Brain pericyte (primary cell): Measurements from ENCODE around the gene ZNF607.
"Not testable (repeated sequence)": the region's sequence is repeated elsewhere in the genome, so short reads cannot be mapped to it uniquely, and the experiment has no call there.

Experiments used
- DNase-seq: peaks from one replicate; pipeline ENCODE4 v3.0.0-alpha.2; 2012; ENCODE audit warnings: low read depth, low spot score

The ZNF607 gene

DNA sequence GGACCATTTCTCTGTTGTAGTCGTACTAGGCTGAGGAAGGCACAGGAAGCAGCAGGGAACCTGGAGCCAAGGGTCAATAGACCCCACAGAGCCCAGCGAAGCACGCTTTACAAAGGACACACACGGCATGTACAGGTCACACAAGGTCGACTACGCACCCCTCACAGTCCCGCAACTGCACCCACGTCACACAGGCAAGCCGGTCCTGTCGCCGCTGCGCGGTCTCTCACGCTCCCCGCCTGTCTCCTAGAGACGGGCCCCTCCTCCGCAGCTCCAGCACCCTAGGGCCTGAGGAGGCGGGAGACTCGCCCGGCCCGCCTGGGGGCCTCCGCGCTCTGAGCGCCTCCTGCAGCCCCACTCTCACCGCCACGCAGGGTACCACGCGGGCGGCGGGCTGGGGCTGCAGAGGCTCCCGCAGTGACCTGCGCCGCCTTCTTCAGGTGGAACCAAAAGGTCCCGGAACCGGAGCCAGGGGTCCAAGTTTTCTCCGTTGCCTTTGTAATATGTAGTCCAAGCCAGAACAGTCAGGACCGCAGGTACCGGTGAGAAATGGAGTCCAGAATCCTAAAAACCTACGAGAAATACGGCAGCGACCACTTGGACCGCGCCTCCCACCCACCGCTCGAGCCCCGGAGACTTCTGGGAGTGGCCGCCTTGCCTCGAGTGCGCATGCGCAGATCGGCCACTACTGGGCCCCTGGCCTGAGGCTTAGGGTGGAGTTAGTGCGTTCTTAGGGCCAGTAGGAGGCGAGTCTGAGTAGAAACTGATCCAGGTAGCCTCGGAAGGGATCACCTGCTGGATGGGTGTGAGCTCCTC lies at the start of gene ZNF607:
TSS of gene ZNF607 (minus strand) at position 651 of the 816 bp plus-strand sequence. CDS start 8,143 bp downstream, outside the sequence.
- DNase-seq, result peak; percentile 65

DNA sequence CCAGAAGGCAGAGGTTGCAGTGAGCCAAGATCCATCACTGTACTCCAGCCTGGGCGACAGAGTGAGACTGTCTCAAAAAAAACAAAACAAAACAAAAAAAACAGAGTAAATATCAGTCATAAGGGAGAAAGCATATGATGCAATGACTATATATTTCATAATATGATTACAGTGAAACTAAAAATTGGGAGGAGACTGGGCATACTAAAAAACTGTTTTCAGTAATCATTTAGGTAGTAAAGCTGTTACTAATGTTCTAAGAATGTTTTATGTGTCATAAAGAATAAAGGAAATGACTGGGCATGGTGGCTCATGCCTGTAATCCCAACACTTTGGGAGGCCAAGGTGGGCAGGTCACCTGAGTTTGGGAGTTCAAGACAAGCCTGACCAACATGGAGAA lies 43.9 kb upstream of the ZNF607 start:
- no peak for DNase-seq

DNA sequence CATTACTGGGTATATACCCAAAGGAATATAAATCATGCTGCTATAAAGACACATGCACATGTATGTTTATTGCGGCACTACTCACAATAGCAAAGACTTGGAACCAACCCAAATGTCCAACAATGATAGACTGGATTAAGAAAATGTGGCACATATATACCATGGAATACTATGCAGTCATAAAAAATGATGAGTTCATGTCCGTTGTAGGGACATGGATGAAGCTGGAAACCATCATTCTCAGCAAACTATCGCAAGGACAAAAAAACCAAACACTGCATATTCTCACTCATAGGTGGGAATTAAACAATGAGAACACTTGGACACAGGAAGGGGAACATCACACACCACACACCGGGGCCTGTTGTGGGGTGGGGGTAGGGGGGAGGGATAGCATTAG lies 38.1 kb upstream of the ZNF607 start:
- not testable (repeated sequence) for DNase-seq

DNA sequence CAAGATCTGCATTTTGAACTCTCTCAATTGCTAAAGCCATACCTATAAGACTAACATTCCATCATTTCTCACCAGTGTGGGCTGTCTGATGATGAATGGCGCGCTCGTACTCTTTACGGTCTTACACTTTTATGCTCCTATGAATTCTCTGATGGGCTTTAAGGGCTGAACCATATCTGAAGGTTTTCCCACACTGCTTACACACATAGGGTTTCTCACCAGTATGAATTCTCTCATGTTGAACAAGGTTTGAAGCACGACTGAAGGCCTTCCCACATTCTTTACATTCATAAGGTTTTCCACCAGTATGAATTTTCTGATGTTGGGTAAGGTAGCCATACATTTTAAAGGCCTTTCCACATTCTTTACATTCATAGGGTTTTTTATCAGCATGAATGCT lies 18.8 kb upstream of the ZNF607 start:
- DNase-seq, result no peak

DNA sequence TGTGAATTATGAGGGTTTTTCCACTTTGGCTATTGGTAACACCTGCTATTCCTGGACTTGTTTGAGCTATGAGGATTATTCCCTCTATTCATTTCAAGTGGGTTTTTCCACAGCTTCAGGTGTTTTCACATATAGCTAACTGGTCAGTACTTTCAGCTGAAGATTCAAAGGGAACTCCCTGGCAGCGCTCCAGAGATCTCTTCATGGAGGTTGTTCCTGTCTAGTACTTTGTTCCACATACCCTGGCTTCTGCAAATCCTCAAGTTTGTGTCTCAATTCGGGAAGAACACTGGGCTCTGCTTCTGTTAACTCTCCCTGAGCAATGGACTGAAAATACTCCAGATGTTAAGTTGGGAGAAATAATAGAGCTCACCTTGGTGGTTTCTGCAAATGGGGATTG lies 5.6 kb upstream of the ZNF607 start:
- DNase-seq, result no peak

DNA sequence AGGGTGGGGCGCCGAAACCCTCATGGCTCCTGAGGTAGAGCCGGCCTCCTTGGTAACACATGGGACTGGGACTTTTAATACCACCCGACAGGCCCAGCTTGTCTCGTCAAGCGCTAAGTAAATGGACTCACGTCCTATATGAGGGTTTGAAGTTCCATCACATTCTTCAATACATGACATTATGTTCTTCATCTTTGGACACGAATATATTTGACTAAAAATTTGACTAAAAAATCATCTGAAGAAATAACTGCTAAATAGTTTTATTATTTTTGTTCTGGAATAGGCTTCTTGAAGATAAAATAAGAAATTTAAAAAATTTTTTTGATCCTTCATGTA lies 335 bp upstream of the ZNF607 start:
- no peak for DNase-seq

DNA sequence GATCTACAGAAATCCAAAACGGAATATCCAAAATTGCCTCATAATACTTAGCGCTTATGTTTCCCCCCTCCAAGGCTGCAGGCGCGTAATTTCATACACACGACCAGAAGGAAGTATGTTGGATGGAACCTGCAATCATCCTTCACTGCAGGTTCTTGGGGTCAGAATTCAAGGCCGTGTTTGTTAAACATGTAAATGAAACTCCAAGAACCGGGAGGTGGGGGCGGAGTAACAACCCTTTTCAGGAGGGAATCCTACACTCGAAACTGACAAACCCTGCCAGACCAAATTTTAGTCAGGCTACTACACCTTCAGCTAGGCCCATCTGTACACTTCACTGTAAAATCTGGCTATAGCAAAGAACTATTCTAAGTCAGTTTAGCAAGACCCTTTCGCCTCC lies 1.3 kb downstream of the ZNF607 start:
- DNase-seq, result no peak

DNA sequence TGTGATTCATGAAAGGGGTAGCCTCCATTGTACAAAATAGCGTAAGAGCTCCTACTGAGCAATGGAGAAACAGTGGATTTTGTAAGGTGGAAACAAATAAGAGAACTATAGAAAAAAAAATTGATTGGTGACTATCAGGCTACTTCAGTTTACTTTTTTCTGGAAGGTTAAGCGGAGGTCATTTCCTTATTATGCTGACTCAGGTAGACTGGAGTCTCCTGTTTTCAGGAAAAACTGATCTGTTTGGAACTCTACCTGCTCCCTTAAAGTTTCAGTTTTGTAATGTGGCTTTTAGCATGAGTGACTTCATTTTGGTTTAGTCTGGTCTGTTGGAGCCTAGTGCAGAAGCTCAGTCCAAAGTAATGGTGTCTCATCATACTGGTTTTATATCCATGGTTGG lies 3.4 kb downstream of the ZNF607 start:
- no peak for DNase-seq

DNA sequence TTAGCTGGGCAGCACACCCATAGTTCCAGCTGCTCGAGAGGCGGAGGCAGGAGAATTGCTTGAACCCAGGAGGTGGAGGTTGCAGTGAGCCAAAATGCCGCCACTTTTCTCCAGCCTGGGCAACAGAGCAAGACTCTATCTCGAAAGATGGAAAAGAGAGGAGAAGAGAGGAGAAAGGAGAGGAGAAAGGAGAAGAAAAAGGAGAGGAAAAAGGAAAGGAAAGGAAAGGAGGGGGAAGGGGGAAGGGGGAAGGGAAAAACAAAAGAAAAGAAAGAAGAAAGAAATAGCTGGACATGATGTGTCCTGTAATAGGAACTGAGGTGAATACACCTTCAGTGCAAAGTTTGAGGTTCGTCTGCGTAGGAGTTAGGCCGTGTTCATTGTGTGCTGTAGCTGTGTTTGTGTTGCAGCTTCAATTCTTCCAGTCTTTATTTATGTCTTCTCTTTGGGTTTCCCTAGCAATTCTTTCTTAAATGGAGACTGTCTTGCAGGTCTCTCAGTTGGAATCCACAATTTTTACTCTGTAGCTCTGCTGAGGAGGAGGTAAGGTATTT lies 13.4 kb downstream of the ZNF607 start:
- DNase-seq, result no peak

DNA sequence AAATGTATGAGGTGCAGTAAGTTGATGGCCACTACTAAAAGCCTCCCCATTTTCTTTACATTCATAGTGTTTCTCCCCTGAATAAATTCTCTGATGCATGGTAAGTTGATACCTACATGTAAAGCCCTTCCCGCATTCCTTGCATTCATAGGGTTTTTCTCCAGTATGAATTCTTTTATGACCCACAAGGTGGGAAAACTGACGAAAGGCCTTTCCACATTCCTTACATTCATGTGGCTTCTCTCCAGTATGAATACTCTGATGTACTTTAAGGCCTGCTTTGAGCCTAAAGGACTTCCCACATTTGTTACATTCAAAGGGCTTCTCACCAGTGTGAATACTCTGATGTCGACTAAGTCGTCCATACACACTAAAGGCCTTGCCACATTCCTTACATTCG lies 20.5 kb downstream of the ZNF607 start:
- no peak for DNase-seq

DNA sequence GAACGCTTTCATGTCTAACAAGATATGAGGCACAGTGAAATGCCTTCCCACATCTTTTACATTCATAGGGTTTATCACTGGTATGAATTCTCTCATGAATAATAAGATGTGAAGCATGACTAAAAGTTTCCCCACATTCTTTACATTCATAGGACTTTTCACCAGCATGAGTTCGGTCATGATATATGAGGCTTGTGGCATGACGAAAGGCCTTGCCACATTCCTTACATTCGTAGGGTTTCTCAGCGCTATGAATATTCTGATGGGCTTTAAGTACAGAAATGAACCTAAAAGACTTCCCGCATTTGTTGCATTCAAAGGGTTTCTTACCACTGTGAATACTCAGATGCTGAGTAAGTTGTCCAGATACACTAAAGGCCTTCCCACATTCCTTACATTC lies 21.3 kb downstream of the ZNF607 start:
- no peak for DNase-seq

DNA sequence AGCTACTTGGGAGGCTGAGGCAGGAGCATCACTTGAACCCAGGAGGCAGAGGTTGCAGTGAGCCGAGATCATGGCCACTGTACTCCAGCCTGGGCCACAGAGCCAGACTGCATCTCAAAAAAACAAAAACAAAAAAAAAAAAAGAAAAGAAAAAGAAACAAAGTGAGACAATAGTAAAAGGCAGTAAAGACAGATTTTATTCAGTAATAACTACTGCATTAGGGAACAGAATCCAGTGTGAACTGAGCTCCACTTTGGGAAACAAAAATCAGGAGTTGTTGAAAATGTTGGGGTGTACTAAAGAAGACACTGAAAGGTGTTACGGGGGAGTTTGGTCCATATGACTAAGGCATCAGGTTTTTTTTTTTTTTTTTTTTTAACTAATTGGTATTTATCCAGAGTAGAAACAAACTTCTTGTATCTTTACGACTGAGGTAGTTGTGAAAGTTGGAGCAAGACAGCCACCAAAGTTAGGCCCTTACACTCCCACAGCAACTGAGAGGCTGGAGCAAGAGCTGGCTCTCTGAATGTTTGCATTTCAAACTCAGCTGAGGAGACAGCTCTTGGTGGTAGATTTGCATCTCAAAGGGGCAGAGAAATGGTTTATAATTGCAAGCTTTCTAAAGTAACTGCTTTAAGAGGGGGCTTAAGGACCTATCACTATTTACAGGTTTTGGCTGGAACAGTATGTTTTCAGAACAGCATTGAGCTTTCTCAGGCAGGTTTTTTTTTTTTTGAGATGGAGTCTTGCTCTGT lies 24.2 kb downstream of the ZNF607 start:
- no peak for DNase-seq

DNA sequence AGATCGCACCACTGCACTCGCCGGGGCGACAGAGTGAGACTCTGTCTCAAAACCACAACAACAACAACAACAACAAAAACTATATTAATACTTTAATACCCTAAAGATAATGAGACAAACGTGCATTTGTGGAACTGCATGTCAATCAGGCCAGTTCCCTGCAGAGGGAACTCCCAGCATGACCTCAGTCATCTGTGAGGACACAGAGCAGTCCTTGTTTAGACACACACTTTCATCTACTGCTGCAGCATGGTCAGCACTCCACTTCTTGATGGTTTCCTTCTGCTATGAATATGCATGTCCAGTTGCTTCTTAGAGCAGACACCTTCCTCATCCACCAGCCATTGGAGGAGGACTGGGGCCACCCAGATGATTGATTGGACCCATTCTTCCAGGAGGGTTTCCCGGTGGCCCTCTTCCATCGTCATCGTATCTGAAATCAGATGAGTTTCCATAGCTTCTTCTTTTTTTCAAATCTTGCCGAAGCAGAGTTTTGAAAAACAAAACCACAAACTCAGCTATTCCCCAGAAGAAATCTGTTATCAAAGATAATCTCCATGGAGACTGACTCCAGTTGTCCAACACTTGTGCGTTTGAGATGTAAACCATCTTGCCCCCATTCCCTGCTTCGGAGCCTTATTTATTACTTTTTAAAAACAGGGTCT lies 26.5 kb downstream of the ZNF607 start:
- no peak for DNase-seq

DNA sequence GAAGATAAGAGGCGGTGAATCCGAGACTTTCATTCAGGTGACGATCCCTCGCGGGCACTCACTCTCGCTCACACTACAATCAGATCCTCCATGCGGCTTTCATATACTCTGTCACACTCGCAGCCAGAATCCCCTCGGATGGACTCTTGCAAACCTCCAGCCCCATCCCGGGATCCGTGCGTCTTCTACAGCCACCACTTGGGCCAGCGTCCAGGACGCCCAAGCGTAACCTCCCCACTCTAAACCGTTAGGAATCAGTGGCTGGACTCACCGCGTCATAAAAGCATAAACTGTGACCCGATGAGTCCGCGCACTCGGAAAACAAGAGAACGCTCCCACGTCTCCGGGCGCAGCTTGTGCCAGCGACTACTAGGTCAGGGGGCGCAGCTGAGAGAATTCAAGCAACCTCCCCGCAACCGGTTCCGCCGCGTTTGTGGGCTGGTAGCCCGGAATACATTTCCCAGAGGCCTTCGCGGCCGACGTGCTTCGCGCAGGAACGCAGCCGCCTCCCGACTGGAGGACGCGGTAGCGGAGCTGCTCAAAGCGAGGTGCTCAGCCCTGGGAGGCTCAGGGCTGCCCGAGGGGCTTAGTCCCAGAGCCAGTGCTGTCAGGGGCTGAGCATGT lies 27.6 kb downstream of the ZNF607 start:
- peak; percentile 53 for DNase-seq

DNA sequence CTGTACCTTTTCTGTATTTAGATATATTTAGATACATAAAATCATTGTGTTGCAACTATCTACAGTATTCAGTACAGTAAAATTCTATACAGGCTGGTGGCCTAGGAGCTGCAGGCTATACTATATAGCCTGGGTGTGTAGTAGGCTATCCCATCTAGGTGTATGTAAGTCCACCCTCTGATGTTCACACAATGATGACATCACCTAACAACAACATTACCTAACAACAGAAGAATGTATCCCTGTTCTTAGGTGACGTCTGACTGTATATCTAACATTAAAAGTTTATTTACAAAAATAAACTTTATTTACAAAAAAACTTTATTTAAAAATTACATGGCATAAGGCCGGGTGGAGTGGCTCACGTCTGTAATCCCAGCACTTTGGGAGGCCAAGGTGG lies 36.0 kb downstream of the ZNF607 start:
- no peak for DNase-seq

DNA sequence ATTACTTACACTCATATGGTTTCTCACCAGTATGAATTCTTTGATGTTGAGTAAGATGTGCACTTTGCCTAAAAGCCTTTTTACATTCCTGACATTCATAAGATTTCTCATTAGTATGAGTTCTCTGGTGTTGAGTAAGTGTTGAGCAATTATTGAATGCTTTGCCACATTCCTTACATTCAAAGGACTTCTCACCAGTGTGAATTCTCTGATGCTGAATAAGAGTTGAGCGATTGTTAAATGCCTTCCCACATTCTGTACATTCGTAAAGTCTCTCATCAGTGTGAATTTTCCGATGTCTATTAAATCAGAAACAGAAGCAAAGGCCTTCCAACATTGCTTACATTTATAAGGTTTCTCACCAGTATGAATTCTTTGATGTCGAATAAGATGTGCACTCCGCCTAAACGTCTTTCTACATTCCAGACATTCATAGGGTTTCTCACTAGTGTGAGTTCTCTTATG lies 50.1 kb downstream of the ZNF607 start:
- DNase-seq, result no peak

DNA sequence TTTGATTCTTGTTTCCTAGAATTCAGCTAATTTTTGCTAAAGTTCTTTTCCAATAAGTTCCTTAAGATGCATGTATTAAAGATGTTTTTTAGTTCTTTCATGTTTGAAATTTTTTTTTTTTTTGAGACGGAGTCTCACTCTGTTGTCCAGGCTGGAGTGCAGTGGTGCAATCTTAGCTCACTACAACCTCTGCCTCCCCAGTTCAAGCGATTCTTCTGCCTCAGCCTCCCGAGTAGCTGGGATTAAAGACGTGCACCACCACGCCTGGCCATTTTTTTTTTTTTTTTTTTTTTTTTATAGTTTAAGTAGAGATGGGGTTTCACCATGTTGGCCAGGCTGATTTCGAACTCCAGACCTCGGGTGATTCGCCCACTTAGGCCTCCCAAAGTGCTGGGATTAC lies 62.4 kb downstream of the ZNF607 start:
- DNase-seq, result not testable (repeated sequence)

DNA sequence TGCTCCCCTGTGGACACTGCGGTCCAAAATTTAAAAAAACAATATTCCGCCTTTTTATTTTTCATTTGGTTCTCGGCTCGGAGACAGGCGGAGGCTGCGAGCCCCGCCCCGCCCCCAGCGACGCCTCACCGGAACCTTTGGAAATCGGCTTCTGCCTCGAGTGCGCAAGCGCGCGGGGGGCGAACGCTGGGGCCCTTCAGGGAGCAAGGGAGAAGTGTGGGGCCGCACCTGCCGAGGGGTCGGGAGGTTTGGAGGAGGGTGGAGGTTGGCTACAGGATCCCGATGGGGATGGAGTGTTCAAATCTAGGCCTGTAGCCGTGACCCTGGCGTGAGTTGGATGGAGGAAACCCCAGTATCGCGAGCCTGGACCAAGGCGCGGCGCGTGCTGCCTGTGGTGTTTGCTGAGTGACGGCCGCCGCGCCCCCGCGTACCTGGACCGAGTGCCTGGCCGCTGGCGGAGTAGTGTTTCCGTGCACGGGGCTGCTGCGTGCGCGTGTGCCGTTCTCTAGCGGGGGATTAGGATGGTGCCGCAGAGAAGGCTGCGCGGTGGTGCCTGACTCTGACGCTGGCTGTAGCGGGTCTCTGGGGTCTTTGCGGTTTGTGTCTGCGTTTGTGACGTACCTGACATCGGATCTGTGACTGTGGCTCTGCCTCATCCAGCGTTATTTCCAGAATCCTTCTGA lies 63.7 kb downstream of the ZNF607 start:
- peak; percentile 33 for DNase-seq

DNA sequence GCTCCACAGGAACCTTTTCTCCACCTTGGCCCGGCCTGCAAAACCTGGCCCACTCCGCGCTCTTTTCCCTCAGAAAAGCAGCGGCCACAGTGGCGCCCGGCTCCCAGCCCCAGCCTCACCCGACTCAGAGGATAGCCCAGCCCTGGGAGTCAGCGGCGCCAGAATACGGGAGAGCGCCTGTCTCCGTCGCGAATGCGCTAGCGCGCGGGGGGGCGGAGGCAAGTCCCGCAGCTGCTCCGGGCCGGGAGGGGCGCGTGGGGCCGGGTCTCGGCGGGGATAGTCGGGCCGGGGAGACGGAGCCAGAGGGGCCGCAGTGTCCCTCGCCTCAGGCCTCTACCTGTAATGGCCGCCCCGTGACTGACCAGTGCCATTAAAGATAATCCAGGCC lies 64.3 kb downstream of the ZNF607 start, which contains the start of gene ZFP30:
TSS of gene ZFP30 (minus strand) at position 165 of the 388 bp plus-strand sequence. CDS start 7,643 bp downstream, outside the sequence.
- DNase-seq, result peak; percentile 47

DNA sequence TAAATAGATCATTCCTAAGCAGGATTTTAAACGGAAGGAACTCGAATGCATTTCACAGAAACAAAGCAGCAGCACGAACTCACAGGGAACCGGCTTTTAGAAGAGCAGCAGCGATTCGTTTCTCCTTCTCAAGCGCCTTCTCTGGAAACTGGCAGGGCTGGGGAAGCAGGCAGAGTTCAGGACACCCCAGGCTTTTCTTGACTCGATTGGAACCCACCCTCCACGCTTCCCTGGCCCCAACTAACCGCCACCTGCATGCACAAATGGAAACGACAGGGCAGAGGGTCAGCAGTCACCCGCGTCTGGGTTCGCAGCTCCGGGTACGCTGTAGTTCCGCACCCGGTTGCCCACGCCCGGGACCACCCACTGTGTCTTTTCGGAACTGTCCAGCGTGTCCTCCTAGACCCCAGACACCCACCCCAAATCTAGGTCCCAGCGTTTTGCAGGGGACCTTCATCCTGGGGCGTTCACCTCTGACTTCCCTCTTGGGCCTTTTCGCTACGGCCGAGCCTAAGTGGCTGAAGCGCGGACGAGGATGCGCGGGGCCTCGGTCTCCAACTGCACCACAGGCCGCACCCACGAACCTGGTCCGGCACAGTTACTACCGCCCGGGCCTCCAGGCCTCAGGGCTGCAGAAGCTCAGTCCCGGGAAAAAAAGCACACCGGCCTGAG lies 64.8 kb downstream of the ZNF607 start:
- no peak for DNase-seq
